K562 (cell line): ENCODE results near the gene PHETA1. TPM values are rescaled to one million over a fixed set of nuclear protein-coding genes. Genes with fewer than 3 reads are reported as not detected.

Experiments
- BCOR ChIP-seq: fragments of 450-650 bp; IDR thresholded peaks from 2 replicates; pipeline ENCODE4 v1.6.1; 2016
- BDP1 ChIP-seq: IDR thresholded peaks from 3 replicates; pipeline ENCODE4 v1.6.1; 2011; ENCODE audit not compliant: insufficient read length, insufficient read depth
- CBX5 ChIP-seq: IDR thresholded peaks from 2 replicates; pipeline ENCODE4 v1.6.1; 2014; ENCODE audit warnings: low read depth, borderline replicate concordance
- DPF2 ChIP-seq: fragments of 450-650 bp; IDR thresholded peaks from 2 replicates; pipeline ENCODE4 v1.6.1; 2016
- ELF2 ChIP-seq: fragments of 250-450 bp; sonication (Bioruptor Pico); IDR thresholded peaks from 2 replicates; pipeline ENCODE4 v1.5.0; 2021; ENCODE audit warnings: mild to moderate bottlenecking
- ESRRB ChIP-seq: fragments of 250-450 bp; sonication (Bioruptor Pico); IDR thresholded peaks from 2 replicates; pipeline ENCODE4 v1.5.0; 2020; ENCODE audit warnings: mild to moderate bottlenecking, moderate library complexity, borderline replicate concordance
- HCFC1 ChIP-seq: IDR thresholded peaks from 2 replicates; pipeline ENCODE4 v1.6.1; 2012; ENCODE audit warnings: low read depth, low read length, improper control_type of control experiment
- HMGXB4 ChIP-seq: sonication (generic); formaldehyde crosslinking; IDR thresholded peaks from 2 replicates; pipeline ENCODE4 v1.8.1; 2023; ENCODE audit warnings: mild to moderate bottlenecking, missing genetic modification reagents
- KLF10 ChIP-seq: fragments of 250-450 bp; sonication (Bioruptor Pico); IDR thresholded peaks from 2 replicates; pipeline ENCODE4 v1.6.1; 2021; ENCODE audit warnings: matching md5 sums
- LARP7 ChIP-seq: fragments of 450-650 bp; IDR thresholded peaks from 2 replicates; pipeline ENCODE4 v1.6.1; 2016
- MEF2D ChIP-seq: conservative IDR thresholded peaks from 2 replicates; pipeline ENCODE4 v1.6.1; 2016; ENCODE audit warnings: low read depth, missing genetic modification characterization, missing compliant biosample characterization
- MLLT1 ChIP-seq, 2 experiments: fragments of 450-650 bp; IDR thresholded peaks; 2 replicates each; pipeline ENCODE4 v1.6.1; 2016
- RBM17 ChIP-seq: fragments of 200-400 bp; formaldehyde crosslinking; IDR thresholded peaks from 2 replicates; pipeline ENCODE4 v1.6.1; 2017; ENCODE audit warnings: low read depth, mild to moderate bottlenecking, low read length, borderline replicate concordance
- SMARCA4 ChIP-seq: fragments of 450-650 bp; IDR thresholded peaks from 2 replicates; pipeline ENCODE4 v1.6.1; 2016
- SMARCE1 ChIP-seq: fragments of 450-650 bp; IDR thresholded peaks from 2 replicates; pipeline ENCODE4 v1.7.1; 2016; ENCODE audit warnings: mild to moderate bottlenecking
- SNIP1 ChIP-seq: fragments of 450-650 bp; IDR thresholded peaks from 2 replicates; pipeline ENCODE4 v1.7.1; 2017; ENCODE audit warnings: low read depth, mild to moderate bottlenecking
- SREBF1 ChIP-seq: fragments of 150-350 bp; IDR thresholded peaks from 2 replicates; pipeline ENCODE4 v1.6.1; 2014; ENCODE audit warnings: antibody characterized with exemption, low read depth, low read length, borderline replicate concordance
- SRSF7 ChIP-seq: fragments of 200-400 bp; formaldehyde crosslinking; optimal IDR thresholded peaks from 2 replicates; pipeline ENCODE3; 2017; ENCODE audit warnings: mild to moderate bottlenecking, low read depth, low read length
- SUPT5H ChIP-seq: fragments of 450-650 bp; IDR thresholded peaks from 2 replicates; pipeline ENCODE4 v1.6.1; 2016
- TBL1XR1 ChIP-seq, 2 experiments: IDR thresholded peaks; 2 replicates each; pipeline ENCODE4 v1.6.1; 2012; ENCODE audit warnings: improper control_type of control experiment in 2 of 2, low read length in 2 of 2, mild to moderate bottlenecking in 1 of 2
- TBP ChIP-seq: optimal IDR thresholded peaks from 2 replicates; pipeline ENCODE3; 2011; ENCODE audit warnings: low read depth, low read length, improper control_type of control experiment
- TSC22D4 ChIP-seq: fragments of 450-650 bp; IDR thresholded peaks from 2 replicates; pipeline ENCODE4 v1.6.1; 2016; ENCODE audit warnings: missing genetic modification characterization, missing biosample characterization, control low read depth
- ZC3H11A ChIP-seq: IDR thresholded peaks from 2 replicates; pipeline ENCODE4 v1.6.1; 2012; ENCODE audit warnings: low read depth, low read length, improper control_type of control experiment
- ZNF24 ChIP-seq: fragments of 450-650 bp; IDR thresholded peaks from 2 replicates; pipeline ENCODE4 v1.6.1; 2016
- ZNF583 ChIP-seq: fragments of 250-450 bp; sonication (Bioruptor Pico); IDR thresholded peaks from 2 replicates; pipeline ENCODE4 v1.4.0; 2020
- ZNF764 ChIP-seq: fragments of 250-450 bp; sonication (Bioruptor Pico); IDR thresholded peaks from 2 replicates; pipeline ENCODE4 v1.4.0; 2020; ENCODE audit warnings: low read depth, mild to moderate bottlenecking, moderate library complexity
- polyA plus RNA-seq, 8 experiments: library from polyadenylated mRNA; depleted of rRNA in 4 of 8; stranded (reverse) in 5 of 8; unstranded in 3 of 8; fragments of >200 nt; fragmentation: Nextera tagmentation in 2 of 8; fragmentation: Illumina TruSeq in 1 of 8; extraction: Ambion mirVana in 2 of 8; extraction: Trizol in 1 of 8; gene quantifications; 2 replicates each; pipeline versions ENCODE4 v1.2.1 to v1.2.3, GENCODE V29; 2011 to 2014; ENCODE audit warnings: inconsistent platforms in 1 of 8, missing spikeins in 1 of 8
- total RNA-seq, 7 experiments: library from RNA; depleted of rRNA in 6 of 7; stranded (reverse); fragments of >200 nt in 6 of 7; fragmentation: Illumina TruSeq in 2 of 7; extraction: Trizol in 2 of 7; gene quantifications; 2 replicates each; pipeline versions ENCODE4 v1.2.1 to v1.2.3, GENCODE V29; 2011 to 2021; ENCODE audit warnings: low replicate concordance in 1 of 7
- TF ChIP-seq, protein P1 (sequence below): sonication (generic); formaldehyde crosslinking; IDR thresholded peaks from 2 replicates; pipeline ENCODE4 v1.8.0; 2022; ENCODE audit warnings: mild to moderate bottlenecking, missing genetic modification reagents
- TF ChIP-seq, protein P2 (sequence below): fragments of 450-650 bp; formaldehyde crosslinking; conservative IDR thresholded peaks from 2 replicates; pipeline ENCODE4 v1.4.0; 2022; ENCODE audit warnings: mild to moderate bottlenecking, missing genetic modification characterization

Gene PHETA1
- total and polyA plus RNA-seq, 9 of the 15 experiments (the other 6 are each of a cell fraction or from before 2014, with no cell fraction given), result 0.03 to 12.4 (median 3.0) TPM

DNA sequence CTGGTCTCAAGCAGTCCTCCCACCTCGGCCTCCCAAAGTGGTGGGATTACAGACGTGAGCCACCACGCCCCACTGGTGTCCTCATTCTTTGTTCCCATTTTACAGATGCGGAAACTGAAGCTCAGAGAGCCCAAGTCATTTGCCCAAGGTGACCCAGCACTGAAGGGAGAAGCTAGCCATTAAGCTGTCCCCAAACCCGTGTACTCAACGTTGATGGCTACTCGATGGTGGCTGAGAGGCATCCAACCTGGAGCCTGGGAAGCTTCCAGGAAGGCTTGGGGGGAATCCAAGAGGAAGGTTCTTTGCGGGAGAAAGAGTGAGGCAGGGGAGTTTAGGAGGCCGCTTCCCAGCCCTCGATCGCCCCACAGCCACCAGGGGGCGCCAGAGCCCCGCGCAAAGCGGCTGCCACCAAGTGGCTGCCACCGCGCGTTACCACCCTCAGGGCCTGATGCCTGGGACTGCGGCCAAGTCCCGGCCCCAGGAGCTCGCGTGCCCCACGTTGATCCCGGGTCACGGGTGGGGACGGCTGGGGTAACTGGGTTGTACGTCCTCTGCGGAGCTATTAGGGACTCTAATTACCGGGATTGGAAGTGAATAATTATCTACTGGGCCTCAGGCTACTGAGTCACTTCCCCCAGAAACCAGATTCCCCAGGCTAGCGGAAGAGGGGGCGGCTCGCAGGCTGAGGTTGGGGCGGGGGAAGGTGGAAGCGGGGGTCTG is 28.0 kb upstream of the PHETA1 start (continued):
- TF ChIP-seq MLLT1 (IDR thresholded peaks at IDR 0.05) (peak in 1 of 2 experiments; percentile 73; a peak in 2 of 4 replicates), HMGXB4 (CRISPR knock-in tag) (peak; percentile 53; the same call in 1 of the 2 replicates), SUPT5H (no peak), SMARCE1 (peak; percentile 64; the same call in 1 of the 2 replicates), ESRRB (CRISPR knock-in tag) (no peak), ZNF764 (CRISPR knock-in tag) (no peak), TBL1XR1 (IDR thresholded peaks at IDR 0.05; ENCODE audit: low read length in 2 of 2) (no peak), SREBF1 (no peak), LARP7 (no peak), ZC3H11A (no peak), TBP (peak; percentile 41), CBX5 (0 out of 2 replicates have a peak, but pooled peaks have one; percentile 66), KLF10 (no peak), SNIP1 (no peak; the same call in 1 of the 2 replicates), TSC22D4 (tag) (no peak), SMARCA4 (peak; percentile 50; the same call in 1 of the 2 replicates), ZNF583 (0 out of 2 replicates have a peak, but pooled peaks have one; percentile 46), SRSF7 (no peak), HCFC1 (peak; percentile 15; the same call in 1 of the 2 replicates), DPF2 (peak; percentile 82), BCOR (peak; percentile 100), BDP1 (no peak), ELF2 (CRISPR knock-in tag) (no peak), RBM17 (no peak), MEF2D (tag) (0 out of 2 replicates have a peak, but pooled peaks have one; percentile 38), ZNF24 (peak; percentile 47; the same call in 1 of the 2 replicates)
- TF ChIP-seq, protein P1, sequence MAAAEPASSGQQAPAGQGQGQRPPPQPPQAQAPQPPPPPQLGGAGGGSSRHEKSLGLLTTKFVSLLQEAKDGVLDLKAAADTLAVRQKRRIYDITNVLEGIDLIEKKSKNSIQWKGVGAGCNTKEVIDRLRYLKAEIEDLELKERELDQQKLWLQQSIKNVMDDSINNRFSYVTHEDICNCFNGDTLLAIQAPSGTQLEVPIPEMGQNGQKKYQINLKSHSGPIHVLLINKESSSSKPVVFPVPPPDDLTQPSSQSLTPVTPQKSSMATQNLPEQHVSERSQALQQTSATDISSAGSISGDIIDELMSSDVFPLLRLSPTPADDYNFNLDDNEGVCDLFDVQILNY (CRISPR knock-in tag), result no peak
- TF ChIP-seq, protein P2, sequence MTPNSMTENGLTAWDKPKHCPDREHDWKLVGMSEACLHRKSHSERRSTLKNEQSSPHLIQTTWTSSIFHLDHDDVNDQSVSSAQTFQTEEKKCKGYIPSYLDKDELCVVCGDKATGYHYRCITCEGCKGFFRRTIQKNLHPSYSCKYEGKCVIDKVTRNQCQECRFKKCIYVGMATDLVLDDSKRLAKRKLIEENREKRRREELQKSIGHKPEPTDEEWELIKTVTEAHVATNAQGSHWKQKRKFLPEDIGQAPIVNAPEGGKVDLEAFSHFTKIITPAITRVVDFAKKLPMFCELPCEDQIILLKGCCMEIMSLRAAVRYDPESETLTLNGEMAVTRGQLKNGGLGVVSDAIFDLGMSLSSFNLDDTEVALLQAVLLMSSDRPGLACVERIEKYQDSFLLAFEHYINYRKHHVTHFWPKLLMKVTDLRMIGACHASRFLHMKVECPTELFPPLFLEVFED (CRISPR knock-in tag), result no peak
